Fibroblast of mammary gland (primary cell): ENCODE results near the gene GPATCH2.

ENCODE experiments used
- DNase-seq: peaks from one replicate; pipeline ENCODE4 v3.0.0-alpha.2; 2010; ENCODE audit warnings: low read depth
- H3K4me3 ChIP-seq: 2 replicates; pipeline ENCODE4 v1.5.1; 2011; ENCODE audit warnings: low read depth, mild to moderate bottlenecking, low read length, moderate library complexity; ENCODE audit not compliant: control insufficient read depth
- TF ChIP-seq, protein P1 (sequence below): conservative IDR thresholded peaks from 2 replicates; pipeline ENCODE4 v1.5.1; 2011; ENCODE audit warnings: low read depth, low read length, inconsistent platforms; ENCODE audit not compliant: control insufficient read depth, insufficient read depth

The GPATCH2 gene

DNA sequence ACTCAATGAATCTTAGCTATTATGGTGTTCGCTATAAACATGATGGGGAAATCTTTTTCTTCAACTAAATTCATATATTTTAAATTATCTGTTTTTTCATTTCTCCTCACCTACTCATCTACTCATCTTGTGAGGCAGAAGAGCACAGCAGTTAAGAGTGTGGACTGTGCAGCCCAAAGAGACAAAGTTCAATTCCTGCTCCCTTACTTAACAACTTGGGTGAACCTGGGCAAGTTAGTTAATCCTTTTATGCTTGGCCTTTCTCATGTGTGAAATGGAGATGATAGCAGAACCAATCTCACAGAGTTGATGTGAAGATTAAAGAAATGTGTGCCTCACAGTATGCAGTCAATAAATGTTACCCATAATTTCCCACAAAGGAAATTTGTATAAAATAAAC is 168.2 kb downstream of the GPATCH2 start:
- DNase-seq, result no peak
- H3K4me3 ChIP-seq, result no peak overlapping the region
- TF ChIP-seq, protein P1, sequence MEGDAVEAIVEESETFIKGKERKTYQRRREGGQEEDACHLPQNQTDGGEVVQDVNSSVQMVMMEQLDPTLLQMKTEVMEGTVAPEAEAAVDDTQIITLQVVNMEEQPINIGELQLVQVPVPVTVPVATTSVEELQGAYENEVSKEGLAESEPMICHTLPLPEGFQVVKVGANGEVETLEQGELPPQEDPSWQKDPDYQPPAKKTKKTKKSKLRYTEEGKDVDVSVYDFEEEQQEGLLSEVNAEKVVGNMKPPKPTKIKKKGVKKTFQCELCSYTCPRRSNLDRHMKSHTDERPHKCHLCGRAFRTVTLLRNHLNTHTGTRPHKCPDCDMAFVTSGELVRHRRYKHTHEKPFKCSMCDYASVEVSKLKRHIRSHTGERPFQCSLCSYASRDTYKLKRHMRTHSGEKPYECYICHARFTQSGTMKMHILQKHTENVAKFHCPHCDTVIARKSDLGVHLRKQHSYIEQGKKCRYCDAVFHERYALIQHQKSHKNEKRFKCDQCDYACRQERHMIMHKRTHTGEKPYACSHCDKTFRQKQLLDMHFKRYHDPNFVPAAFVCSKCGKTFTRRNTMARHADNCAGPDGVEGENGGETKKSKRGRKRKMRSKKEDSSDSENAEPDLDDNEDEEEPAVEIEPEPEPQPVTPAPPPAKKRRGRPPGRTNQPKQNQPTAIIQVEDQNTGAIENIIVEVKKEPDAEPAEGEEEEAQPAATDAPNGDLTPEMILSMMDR, result no peak

DNA sequence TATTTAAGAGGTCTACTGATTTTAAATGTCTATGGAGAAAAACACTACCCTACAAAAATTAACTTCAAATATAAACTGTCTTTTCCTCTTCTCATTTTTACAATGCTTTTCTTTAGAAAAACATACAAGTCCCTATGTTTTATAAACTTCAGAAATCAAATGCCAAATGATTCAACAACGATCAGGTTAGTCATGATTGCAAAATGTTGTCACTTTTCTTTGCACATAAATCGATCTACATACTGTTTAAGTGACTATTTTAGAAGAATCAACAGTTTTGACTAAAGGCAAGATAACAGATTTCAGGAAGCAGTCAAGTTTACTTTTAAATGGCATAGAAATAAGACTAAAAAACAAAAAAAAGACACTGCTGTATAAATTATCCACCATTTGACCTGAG is 168.7 kb downstream of the GPATCH2 start:
- H3K4me3 ChIP-seq, result no peak overlapping the region
- TF ChIP-seq, protein P1, result no peak
- DNase-seq, result peak; percentile 32

DNA sequence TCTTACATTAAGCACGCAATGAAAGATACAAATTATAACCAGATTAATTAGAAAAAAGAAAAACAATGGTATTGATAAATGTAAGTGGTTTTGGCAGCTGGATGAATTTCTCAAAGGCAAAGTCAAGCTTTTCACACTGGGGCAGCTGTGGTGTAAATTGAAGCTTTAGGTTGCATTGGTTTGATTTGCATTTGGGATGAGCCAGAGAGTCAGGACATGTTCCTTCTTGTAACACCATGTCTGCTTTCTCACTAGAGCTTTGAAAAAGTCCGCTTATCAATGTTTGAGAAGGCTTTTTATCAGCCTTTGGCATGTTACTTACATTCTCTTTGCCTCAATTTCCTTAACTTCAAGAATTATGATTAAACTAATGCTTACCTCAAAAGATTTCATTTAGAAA is 173.9 kb downstream of the GPATCH2 start:
- TF ChIP-seq, protein P1, result no peak
- H3K4me3 ChIP-seq, result no peak overlapping the region
- no peak for DNase-seq

DNA sequence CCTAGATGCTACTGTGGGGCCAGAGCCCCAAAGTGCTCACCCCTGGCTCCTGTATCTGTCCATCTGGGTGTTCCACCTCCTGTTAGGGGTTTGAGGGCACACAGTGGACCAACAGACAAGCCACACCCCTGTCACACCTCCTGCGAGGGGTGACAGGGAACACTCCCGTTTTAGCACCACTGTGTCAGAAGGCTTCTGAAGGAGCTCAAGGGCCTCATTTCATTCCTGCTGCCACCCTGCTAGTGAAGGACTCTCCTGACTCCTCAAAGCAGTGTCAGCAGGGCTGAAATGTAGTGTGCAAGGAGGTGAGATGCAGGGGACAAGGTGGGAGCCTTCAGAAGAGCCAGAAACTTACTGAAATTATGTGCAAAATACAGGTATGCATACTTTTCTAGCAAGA is 174.6 kb downstream of the GPATCH2 start:
- H3K4me3 ChIP-seq, result no peak overlapping the region
- no peak for DNase-seq
- TF ChIP-seq, protein P1, result no peak

DNA sequence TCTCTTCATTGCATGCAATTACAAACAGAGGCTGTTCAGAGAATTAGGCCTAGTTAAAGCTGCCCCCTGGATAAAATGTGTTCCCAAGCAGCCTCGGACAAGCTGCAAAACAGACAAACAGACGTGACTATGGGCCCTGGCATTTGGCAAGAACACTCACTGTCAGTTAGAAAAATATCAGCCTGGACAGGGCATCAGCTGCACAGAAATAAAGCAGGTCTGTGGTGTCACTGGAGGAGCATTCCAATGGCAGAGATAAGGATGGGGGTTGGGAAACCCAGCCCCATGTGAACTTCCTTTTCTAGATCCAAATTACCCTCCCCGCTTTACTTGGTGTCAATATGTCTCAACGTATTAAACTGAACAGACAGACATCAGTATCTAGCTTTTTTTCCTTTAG is 177.1 kb downstream of the GPATCH2 start:
- no peak for DNase-seq
- no peak overlapping the region for H3K4me3 ChIP-seq
- TF ChIP-seq, protein P1, result no peak

DNA sequence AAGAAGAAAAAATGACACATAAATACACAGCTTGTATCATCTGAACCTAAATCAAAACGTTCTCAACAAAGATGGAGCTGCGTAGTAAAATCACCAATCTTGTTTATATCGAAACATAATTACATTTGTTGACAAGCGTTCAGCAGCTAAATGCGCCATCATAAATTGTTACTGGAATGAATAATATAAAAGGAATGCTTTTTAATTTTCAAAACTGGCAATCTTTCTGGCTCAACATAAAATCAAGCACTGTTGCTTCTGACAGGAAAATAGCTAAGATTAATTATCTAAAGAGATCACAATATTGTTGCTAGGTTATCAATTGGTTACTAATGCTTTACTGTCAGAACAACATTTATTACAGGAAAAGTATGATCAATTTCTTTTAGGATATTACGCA is 181.5 kb downstream of the GPATCH2 start:
- H3K4me3 ChIP-seq, result no peak overlapping the region
- TF ChIP-seq, protein P1, result no peak
- no peak for DNase-seq

DNA sequence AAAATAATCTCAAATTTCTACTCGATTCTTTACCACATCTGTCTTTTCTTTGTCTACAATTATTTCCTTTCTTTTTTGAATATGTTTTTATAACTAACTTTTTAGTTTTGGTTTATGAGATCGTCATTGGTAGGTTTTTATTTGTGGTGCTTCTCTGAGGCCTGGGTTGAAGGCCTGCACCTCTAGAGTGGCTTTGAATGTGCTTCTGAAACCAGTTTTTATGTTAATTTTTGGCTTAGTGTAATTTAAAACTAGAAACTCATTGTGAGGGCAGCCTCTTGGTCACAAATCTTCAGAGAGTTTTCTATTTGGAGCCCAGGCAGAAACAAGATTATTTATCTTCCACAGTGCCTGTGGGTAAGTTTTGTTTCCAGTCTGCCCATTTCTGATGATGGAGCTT is 187.0 kb downstream of the GPATCH2 start:
- TF ChIP-seq, protein P1, result no peak
- DNase-seq, result no peak
- H3K4me3 ChIP-seq, result no peak overlapping the region
